Breast epithelium (tissue), 3 donors: ENCODE data around the gene SAMD3.

Source experiments
- POLR2AphosphoS5 ChIP-seq, 3 donors: sonication (generic); formaldehyde crosslinking; IDR thresholded peaks; one replicate each; pipeline ENCODE4 v1.6.1; 2017; ENCODE audit warnings: antibody characterized with exemption in 3 of 3
- TF ChIP-seq, protein P1 (sequence below), 3 donors: fragments of 450-650 bp; IDR thresholded peaks; one replicate each; pipeline ENCODE4 v1.5.1; 2016 to 2017; ENCODE audit warnings: antibody characterized with exemption in 3 of 3, mild to moderate bottlenecking in 3 of 3, moderate library complexity in 3 of 3

DNA sequence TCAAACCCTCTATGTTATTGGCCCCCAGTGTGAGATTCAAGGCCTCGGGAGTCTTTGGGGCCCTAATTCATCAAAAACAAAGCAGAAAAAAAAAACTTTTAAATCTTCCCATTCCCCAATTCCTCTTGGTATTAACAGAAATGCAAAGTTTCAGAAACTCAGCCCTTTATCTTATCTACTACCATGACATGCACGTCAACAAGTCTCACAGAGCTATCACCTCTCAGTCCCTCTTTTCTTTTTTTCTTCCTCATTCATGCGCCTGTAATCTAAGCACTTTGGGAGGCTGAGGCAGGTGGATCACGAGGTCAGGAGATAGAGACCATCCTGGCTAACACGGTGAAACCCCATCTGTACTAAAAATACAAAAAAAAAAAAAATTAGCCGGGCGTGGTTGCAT is 22.7 kb downstream of the SAMD3 start:
- TF ChIP-seq, protein P1, sequence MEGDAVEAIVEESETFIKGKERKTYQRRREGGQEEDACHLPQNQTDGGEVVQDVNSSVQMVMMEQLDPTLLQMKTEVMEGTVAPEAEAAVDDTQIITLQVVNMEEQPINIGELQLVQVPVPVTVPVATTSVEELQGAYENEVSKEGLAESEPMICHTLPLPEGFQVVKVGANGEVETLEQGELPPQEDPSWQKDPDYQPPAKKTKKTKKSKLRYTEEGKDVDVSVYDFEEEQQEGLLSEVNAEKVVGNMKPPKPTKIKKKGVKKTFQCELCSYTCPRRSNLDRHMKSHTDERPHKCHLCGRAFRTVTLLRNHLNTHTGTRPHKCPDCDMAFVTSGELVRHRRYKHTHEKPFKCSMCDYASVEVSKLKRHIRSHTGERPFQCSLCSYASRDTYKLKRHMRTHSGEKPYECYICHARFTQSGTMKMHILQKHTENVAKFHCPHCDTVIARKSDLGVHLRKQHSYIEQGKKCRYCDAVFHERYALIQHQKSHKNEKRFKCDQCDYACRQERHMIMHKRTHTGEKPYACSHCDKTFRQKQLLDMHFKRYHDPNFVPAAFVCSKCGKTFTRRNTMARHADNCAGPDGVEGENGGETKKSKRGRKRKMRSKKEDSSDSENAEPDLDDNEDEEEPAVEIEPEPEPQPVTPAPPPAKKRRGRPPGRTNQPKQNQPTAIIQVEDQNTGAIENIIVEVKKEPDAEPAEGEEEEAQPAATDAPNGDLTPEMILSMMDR (IDR thresholded peaks at IDR 0.05), result no peak
- no peak for TF ChIP-seq POLR2AphosphoS5 (IDR thresholded peaks at IDR 0.05)
